GM19468 (cell line): ENCODE data around the gene UTS2.

Experiments used
- ATAC-seq: cut with Tn5 transposase; IDR thresholded peaks from one replicate; pipeline ENCODE4 v1.9.1; 2021; ENCODE audit warnings: mild to moderate bottlenecking, moderate library complexity, moderate number of reproducible peaks; ENCODE audit not compliant: unreplicated experiment; ENCODE audit errors: extremely low read depth

The UTS2 gene

GRCh38 chr1:7824701-7825100, 28.2 kb downstream of the UTS2 start:
- ATAC-seq = no peak

GRCh38 chr1:7821282-7821681, 31.6 kb downstream of the UTS2 start:
- ATAC-seq = no peak

- ATAC-seq = no peak
Observed at GRCh38 chr1:7813677-7814373, 39.0 kb downstream of the UTS2 start.

GRCh38 chr1:7811476-7811875, 41.4 kb downstream of the UTS2 start:
- ATAC-seq = no peak

GRCh38 chr1:7810395-7810794, 42.5 kb downstream of the UTS2 start:
- ATAC-seq = no peak

GRCh38 chr1:7809742-7810141, 43.1 kb downstream of the UTS2 start:
- ATAC-seq = no peak

GRCh38 chr1:7808253-7808844, 44.5 kb downstream of the UTS2 start:
- no peak for ATAC-seq

- ATAC-seq = no peak
Observed at GRCh38 chr1:7805460-7805859, 47.4 kb downstream of the UTS2 start.
